Upper lobe of left lung (tissue), 6 donors: ENCODE data around the gene ADGRV1. TPM values are rescaled to one million over a fixed set of nuclear protein-coding genes. Genes with fewer than 3 reads are reported as not detected.

Experiments
- ATAC-seq, 2 donors: fragments of 200-7000 bp; cut with Tn5 transposase; one replicate each; pipeline ENCODE4 v1.9.1; 2022; ENCODE audit warnings: mild to moderate bottlenecking in 2 of 2, moderate library complexity in 2 of 2; ENCODE audit not compliant: low FRiP score in 2 of 2
- DNase-seq, 2 donors: peaks; one replicate each; pipeline ENCODE4 v3.0.0-alpha.2; 2019 to 2020
- H3K27ac ChIP-seq, 4 donors: fragments of 200-600 bp; sonication (generic); one replicate each; pipeline ENCODE4 v1.5.1; 2016 to 2019
- H3K27me3 ChIP-seq, 4 donors: fragments of 200-600 bp; sonication (generic); one replicate each; pipeline ENCODE4 v1.5.1; 2017 to 2019
- H3K36me3 ChIP-seq, 4 donors: fragments of 200-600 bp; sonication (generic); one replicate each; pipeline ENCODE4 v1.5.1; 2016 to 2019
- H3K4me1 ChIP-seq, 4 donors: fragments of 200-600 bp; sonication (generic); one replicate each; pipeline ENCODE4 v1.5.1; 2018 to 2019
- H3K4me3 ChIP-seq, 4 donors: fragments of 200-600 bp; sonication (generic); one replicate each; pipeline ENCODE4 v1.5.1; 2017 to 2019; ENCODE audit warnings: mild to moderate bottlenecking in 2 of 4, moderate library complexity in 1 of 4
- H3K9me3 ChIP-seq, 4 donors: fragments of 200-600 bp; sonication (generic); one replicate each; pipeline ENCODE4 v1.5.1; 2018 to 2019
- EP300 ChIP-seq, 4 donors: sonication (generic); formaldehyde crosslinking; IDR thresholded peaks; one replicate each; pipeline ENCODE4 v1.5.1; 2017; ENCODE audit warnings: antibody characterized with exemption in 4 of 4, control low read depth in 2 of 4
- POLR2A ChIP-seq, 4 donors: fragments of 450-650 bp; IDR thresholded peaks; one replicate each; pipeline ENCODE4 v1.5.1; 2016 to 2017; ENCODE audit warnings: antibody characterized with exemption in 4 of 4, mild to moderate bottlenecking in 2 of 4
- POLR2AphosphoS5 ChIP-seq, 2 donors: sonication (generic); formaldehyde crosslinking; IDR thresholded peaks; one replicate each; pipeline ENCODE4 v1.5.1; 2017; ENCODE audit warnings: antibody characterized with exemption in 2 of 2
- WGBS, 2 donors: methylation state at CpG; one replicate each; pipeline ENCODE4 v1.1.5; 2017 to 2018; 5-methylcytosine and 5-hydroxymethylcytosine counted together
- total RNA-seq, 6 donors: library from RNA; depleted of rRNA in 4 of 6; stranded (reverse); fragments of >200 nt in 4 of 6; gene quantifications; one replicate each; pipeline versions ENCODE4 v1.1.0 to v1.2.1, GENCODE V29; 2016 to 2021
- TF ChIP-seq, protein P1 (sequence below), 6 experiments: fragments of 450-650 bp in 4 of 6; fragments of 200-600 bp in 2 of 6; sonication (generic) in 2 of 6; IDR thresholded peaks; one replicate each; pipeline ENCODE4 v1.5.1; 2016 to 2019; ENCODE audit warnings: antibody characterized with exemption in 6 of 6
- donor health status: DM: no; HTN: no; CAD: no; lungs with moderate emphysema.
- donor health status: DM: no; HTN: yes; CAD: no; lungs with severe emphysema.

Gene ADGRV1
- total RNA-seq, 6 donors from 2014 or later, result 22.3 to 129 (median 60.4) TPM

DNA sequence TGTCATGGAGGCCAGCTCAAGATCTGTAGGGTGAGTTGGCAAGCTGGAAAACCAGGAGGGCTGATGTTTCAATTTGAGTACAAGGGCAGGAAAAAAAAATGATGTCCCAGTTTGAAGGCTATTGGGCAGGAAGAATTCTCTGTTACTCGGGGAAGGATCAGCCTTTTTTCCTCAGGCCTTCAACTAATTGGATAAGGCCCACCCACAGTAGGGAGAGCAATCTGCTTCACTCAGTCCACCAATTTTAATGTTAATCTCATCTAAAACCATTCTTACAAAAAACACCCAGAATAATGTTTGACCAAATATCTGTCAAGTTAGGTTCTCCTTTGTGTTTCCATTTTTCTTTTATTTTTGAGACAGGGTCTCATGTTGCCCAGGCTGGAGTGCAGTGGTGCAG lies 442.1 kb downstream of the ADGRV1 start:
- ATAC-seq, result no peak
- no peak overlapping the region for H3K4me3 ChIP-seq
- H3K27me3 ChIP-seq, result no peaks in the 10 kb centered on the region
- no peak for DNase-seq
- H3K27ac ChIP-seq, result no peak overlapping the region
- no peaks in the 10 kb centered on the region for H3K36me3 ChIP-seq
- no peaks in the 10 kb centered on the region for H3K9me3 ChIP-seq
- H3K4me1 ChIP-seq, result no peaks in the 10 kb centered on the region
- 88 to 94% methylated on average over 1 of the region's 1 CpG for WGBS, 2 donors
- TF ChIP-seq POLR2A (IDR thresholded peaks at IDR 0.05), result no peak
- TF ChIP-seq EP300 (IDR thresholded peaks at IDR 0.05), result no peak
- TF ChIP-seq, protein P1, sequence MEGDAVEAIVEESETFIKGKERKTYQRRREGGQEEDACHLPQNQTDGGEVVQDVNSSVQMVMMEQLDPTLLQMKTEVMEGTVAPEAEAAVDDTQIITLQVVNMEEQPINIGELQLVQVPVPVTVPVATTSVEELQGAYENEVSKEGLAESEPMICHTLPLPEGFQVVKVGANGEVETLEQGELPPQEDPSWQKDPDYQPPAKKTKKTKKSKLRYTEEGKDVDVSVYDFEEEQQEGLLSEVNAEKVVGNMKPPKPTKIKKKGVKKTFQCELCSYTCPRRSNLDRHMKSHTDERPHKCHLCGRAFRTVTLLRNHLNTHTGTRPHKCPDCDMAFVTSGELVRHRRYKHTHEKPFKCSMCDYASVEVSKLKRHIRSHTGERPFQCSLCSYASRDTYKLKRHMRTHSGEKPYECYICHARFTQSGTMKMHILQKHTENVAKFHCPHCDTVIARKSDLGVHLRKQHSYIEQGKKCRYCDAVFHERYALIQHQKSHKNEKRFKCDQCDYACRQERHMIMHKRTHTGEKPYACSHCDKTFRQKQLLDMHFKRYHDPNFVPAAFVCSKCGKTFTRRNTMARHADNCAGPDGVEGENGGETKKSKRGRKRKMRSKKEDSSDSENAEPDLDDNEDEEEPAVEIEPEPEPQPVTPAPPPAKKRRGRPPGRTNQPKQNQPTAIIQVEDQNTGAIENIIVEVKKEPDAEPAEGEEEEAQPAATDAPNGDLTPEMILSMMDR (IDR thresholded peaks at IDR 0.05), result no peak
- no peak for TF ChIP-seq POLR2AphosphoS5 (IDR thresholded peaks at IDR 0.05)

DNA sequence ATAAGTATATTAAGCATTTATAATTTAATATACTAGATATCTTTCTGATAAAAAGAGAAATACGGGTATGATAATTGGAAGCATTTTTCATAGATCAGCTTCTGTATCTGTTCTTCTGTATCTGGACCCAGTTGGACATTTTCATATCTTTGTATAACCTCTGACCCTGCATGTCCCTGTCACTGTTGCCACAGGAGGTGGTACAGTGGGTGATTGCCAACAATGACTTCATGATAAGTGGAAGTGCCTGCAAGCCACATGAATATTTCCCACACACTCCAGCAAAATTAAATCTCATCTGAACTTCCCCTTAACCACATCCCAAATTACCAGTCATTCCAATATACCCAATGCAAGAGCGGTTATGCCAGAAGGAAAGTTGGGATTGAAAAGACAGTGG lies 448.1 kb downstream of the ADGRV1 start:
- Histone ChIP-seq H3K36me3 (no peaks in the 10 kb centered on the region), H3K27me3 (no peaks in the 10 kb centered on the region), H3K4me1 (peaks cover 0 to 13% (median 0%) of the 10 kb centered on the region in 4 donors), H3K4me3 (no peak overlapping the region), H3K9me3 (no peaks in the 10 kb centered on the region), H3K27ac (no peak overlapping the region)
- TF ChIP-seq, protein P1 (IDR thresholded peaks at IDR 0.05), result no peak
- TF ChIP-seq POLR2A (IDR thresholded peaks at IDR 0.05) (no peak), EP300 (IDR thresholded peaks at IDR 0.05) (no peak), POLR2AphosphoS5 (IDR thresholded peaks at IDR 0.05) (no peak)
- WGBS, 2 donors, result 91 to 94% methylated on average over 2 of the region's 2 CpGs
- DNase-seq, result no peak
- ATAC-seq, result no peak

DNA sequence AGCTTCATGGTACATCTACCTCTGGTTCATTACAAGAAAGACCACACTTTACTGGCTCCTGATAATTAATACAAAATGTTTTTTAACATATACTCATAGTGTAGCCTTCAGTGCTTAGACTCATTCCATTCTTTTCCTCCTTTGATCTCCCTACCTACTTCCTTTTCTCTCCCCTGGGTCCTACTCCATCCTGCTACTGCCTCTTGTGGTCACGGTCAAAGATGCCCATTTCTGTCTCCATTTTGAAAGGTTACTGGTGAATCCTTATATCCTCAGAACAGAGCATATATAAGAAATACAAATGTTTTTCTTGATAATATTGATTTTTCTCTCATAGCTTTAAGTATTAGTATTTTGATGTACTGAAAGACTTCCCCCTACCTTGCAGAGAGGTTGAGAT lies 448.7 kb downstream of the ADGRV1 start:
- ATAC-seq, result no peak

DNA sequence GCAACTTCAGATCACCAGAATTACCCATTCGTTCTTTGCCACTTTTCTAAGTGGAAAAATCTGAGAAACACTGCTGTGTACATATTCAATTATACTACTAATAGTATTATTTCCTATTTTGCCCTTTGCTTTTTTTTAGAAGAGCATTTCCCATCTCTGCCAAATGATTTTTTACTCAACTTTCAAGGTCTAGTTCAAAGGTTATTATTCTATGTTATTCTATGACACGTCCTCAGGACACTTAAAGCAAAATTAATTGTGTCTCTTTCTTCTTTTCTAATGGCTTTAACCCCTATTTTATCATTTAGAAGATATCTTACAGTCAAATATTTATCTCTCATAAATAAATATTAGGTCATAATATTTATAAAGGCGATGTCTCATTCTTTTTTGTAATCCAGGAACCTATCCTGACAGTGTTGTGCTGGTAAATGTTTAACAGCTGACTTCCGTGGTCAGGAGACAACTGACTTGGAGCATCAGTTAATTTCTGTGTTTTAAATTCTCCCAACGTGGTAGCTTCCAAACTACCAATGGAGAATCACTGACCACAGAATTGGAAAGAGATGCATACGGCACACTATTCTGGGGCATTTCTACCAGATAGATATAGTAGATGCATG lies 449.3 kb downstream of the ADGRV1 start:
- 64 to 73% methylated on average over 6 of the region's 6 CpGs for WGBS, 2 donors
- peak overlapping the region in 3 of 4 donors; percentile 8 to 74 (median 48) for H3K27ac ChIP-seq
- no peak overlapping the region for H3K4me3 ChIP-seq
- DNase-seq (no peak), ATAC-seq (no peak)
- no peaks in the 10 kb centered on the region for H3K27me3 ChIP-seq
- TF ChIP-seq EP300 (IDR thresholded peaks at IDR 0.05) (peak in 2 of 4 donors; percentile 37 to 76), POLR2A (IDR thresholded peaks at IDR 0.05) (no peak)
- H3K9me3 ChIP-seq, result no peaks in the 10 kb centered on the region
- H3K4me1 ChIP-seq, result peaks cover 0 to 13% (median 0%) of the 10 kb centered on the region in 4 donors
- no peaks in the 10 kb centered on the region for H3K36me3 ChIP-seq

More for the DNA sequence above, 448.7 kb downstream of the ADGRV1 start:
- peak overlapping the region in 1 of 4 donors; percentile 74 for H3K27ac ChIP-seq
- H3K4me3 ChIP-seq, result no peak overlapping the region
- DNase-seq, result no peak
- no peaks in the 10 kb centered on the region for H3K9me3 ChIP-seq
- WGBS, 2 donors, result 92 to 97% methylated on average over 1 of the region's 1 CpG
- no peaks in the 10 kb centered on the region for H3K36me3 ChIP-seq
- H3K27me3 ChIP-seq, result no peaks in the 10 kb centered on the region
- peaks cover 0 to 13% (median 0%) of the 10 kb centered on the region in 4 donors for H3K4me1 ChIP-seq
- TF ChIP-seq, protein P1 (IDR thresholded peaks at IDR 0.05), result no peak
- no peak for TF ChIP-seq EP300 (IDR thresholded peaks at IDR 0.05)
- no peak for TF ChIP-seq POLR2AphosphoS5 (IDR thresholded peaks at IDR 0.05)
- TF ChIP-seq POLR2A (IDR thresholded peaks at IDR 0.05), result no peak

DNA sequence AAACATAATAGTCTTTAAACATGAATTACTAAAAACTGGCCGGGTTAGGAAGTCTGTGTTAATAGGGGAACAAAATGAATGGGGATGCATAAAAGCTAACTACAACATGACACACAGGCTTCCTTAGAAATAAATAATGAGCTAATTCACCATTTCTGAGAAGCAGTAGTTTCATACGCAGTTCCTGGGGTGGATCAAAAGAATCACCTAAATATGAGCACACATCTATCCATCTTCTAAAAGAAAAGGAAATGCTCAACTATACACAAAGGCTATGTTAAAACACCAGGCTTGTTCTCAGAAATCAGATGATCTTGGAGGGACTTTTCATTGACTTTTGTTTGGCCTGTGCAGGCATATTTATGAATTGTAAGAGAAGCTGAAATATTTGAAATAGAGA lies 451.5 kb downstream of the ADGRV1 start:
- TF ChIP-seq POLR2AphosphoS5 (IDR thresholded peaks at IDR 0.05), result peak in 1 of 2 donors; percentile 65
- no peak for TF ChIP-seq POLR2A (IDR thresholded peaks at IDR 0.05)
- TF ChIP-seq EP300 (IDR thresholded peaks at IDR 0.05), result peak; percentile 23 to 96 (median 86)
- TF ChIP-seq, protein P1 (IDR thresholded peaks at IDR 0.05), result no peak
- 65 to 67% methylated on average over 2 of the region's 2 CpGs for WGBS, 2 donors
- Histone ChIP-seq H3K27ac (peak overlapping the region in 2 of 4 donors; percentile 32 to 75), H3K36me3 (no peaks in the 10 kb centered on the region), H3K9me3 (peaks cover 0 to 2% (median 0%) of the 10 kb centered on the region in 4 donors), H3K4me3 (no peak overlapping the region), H3K4me1 (peaks cover 0 to 13% (median 0%) of the 10 kb centered on the region in 4 donors), H3K27me3 (no peaks in the 10 kb centered on the region)
- peak in 1 of 2 donors; percentile 15 for ATAC-seq
- no peak for DNase-seq
